ENCODE results near the gene MAPRE2.

MAPRE2 gene

DNA sequence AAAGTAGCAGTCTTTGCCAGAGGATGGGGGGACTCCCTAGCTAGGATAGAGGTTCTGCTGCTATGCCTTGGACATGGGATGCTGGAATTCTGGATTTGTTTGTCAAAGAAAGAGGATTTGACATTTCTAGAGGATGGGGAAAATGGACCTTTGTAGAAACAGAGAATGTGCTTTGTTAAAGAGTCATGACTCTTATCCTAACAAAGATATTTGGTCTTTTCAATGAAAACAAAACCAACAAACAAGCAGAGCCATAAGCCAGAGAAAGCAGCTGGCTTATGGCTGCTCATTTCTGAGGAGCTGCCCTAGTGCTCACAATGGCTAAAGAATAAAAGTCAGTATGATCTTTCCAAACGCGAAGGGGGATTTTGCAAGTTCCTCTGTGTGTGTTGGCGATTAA lies 40.8 kb upstream of the MAPRE2 start:
- TF ChIP-seq, protein P1, sequence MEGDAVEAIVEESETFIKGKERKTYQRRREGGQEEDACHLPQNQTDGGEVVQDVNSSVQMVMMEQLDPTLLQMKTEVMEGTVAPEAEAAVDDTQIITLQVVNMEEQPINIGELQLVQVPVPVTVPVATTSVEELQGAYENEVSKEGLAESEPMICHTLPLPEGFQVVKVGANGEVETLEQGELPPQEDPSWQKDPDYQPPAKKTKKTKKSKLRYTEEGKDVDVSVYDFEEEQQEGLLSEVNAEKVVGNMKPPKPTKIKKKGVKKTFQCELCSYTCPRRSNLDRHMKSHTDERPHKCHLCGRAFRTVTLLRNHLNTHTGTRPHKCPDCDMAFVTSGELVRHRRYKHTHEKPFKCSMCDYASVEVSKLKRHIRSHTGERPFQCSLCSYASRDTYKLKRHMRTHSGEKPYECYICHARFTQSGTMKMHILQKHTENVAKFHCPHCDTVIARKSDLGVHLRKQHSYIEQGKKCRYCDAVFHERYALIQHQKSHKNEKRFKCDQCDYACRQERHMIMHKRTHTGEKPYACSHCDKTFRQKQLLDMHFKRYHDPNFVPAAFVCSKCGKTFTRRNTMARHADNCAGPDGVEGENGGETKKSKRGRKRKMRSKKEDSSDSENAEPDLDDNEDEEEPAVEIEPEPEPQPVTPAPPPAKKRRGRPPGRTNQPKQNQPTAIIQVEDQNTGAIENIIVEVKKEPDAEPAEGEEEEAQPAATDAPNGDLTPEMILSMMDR (IDR thresholded peaks at IDR 0.05; ENCODE audit: borderline replicate concordance, control extremely low read depth, extremely low read depth, insufficient read depth, missing control alignments): no peak
- no peak for DNase-seq (ENCODE audit: low spot score)
- in situ Hi-C loops (cut with MboI; ENCODE audit: low sequenced_read_pairs, unreplicated experiment): loop anchor here (10.0 kb wide), 2 partner anchors 144 to 354 kb away; no protein-coding TSS in a partner anchor

GRCh38 chr18:35002120-35002519 lies 39.1 kb upstream of the MAPRE2 start:
- in situ Hi-C loops (cut with MboI; ENCODE audit: low sequenced_read_pairs, unreplicated experiment): loop anchor here (10.0 kb wide), 2 partner anchors 143 to 353 kb away; no protein-coding TSS in a partner anchor
- TF ChIP-seq, protein P1 (IDR thresholded peaks at IDR 0.05; ENCODE audit: borderline replicate concordance, control extremely low read depth, extremely low read depth, insufficient read depth, missing control alignments): no peak
- no peak for DNase-seq (ENCODE audit: low spot score)

DNA sequence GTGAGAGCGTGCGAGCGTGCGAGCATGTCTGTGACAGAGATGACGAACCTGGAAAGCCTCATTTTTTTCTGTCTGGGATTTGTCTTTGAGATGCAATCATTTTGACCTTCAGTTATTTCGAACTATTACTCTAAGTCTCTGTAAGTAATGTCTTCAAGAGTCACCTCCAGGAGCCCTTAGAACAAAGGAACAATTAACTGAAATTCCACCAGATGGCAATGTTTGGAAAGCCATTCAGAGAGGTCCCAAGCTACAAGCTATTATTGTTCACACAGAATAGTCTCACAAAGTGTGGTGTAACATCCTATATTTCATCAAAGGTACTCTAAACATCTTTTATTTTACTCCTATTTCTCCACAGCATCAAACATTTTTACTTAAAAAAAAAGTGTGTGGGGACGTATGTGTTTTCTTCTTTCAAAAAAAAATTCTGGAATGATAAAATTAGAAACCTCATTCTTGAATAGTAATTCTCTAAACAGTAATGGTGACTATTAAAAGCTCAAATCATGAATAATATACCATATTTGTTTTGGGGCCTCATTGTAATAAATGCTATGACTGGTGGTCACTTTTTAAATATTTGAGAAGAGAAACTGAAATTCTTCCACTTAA lies 35.1 kb upstream of the MAPRE2 start:
- in situ Hi-C loops (cut with MboI; ENCODE audit: low sequenced_read_pairs, unreplicated experiment): loop anchor here (10.0 kb wide), 2 partner anchors 139 to 349 kb away; no protein-coding TSS in a partner anchor
- TF ChIP-seq, protein P1 (IDR thresholded peaks at IDR 0.05; ENCODE audit: borderline replicate concordance, control extremely low read depth, extremely low read depth, insufficient read depth, missing control alignments): peak; percentile 29
- peak; percentile 67 for DNase-seq (ENCODE audit: low spot score)

GRCh38 chr18:35010156-35010555 lies 31.1 kb upstream of the MAPRE2 start:
- DNase-seq (ENCODE audit: low spot score): no peak
- in situ Hi-C loops (cut with MboI; ENCODE audit: low sequenced_read_pairs, unreplicated experiment): no loop called here
- TF ChIP-seq, protein P1 (IDR thresholded peaks at IDR 0.05; ENCODE audit: borderline replicate concordance, control extremely low read depth, extremely low read depth, insufficient read depth, missing control alignments): no peak

- DNase-seq (ENCODE audit: low spot score): no peak
- in situ Hi-C loops (cut with MboI; ENCODE audit: low sequenced_read_pairs, unreplicated experiment): no loop called here
These were observed 30.2 kb upstream of the MAPRE2 start for GRCh38 chr18:35010993-35011392.

DNA sequence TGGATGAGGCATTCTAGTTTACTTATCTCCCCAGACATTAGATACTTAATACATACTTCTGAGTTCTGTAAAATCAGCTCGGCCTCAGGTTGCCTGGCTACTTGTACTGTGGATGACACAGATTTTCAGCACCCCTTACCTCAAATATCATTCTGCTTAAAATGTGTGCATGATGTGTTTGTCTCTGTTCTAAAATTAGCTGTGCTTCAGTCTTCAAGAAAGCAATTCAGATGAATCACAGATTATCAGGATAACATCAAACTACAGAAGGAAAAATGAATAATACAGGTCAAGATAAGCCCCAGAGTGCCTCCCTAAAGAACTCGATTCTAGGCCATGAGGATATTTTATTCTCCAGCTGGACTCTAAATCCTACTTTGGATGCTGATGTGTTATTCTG lies 21.3 kb upstream of the MAPRE2 start:
- in situ Hi-C loops (cut with MboI; ENCODE audit: low sequenced_read_pairs, unreplicated experiment): no loop called here
- no peak for DNase-seq (ENCODE audit: low spot score)
- TF ChIP-seq, protein P1 (IDR thresholded peaks at IDR 0.05; ENCODE audit: borderline replicate concordance, control extremely low read depth, extremely low read depth, insufficient read depth, missing control alignments): no peak

More at GRCh38 chr18:35010993-35011392, 30.2 kb upstream of the MAPRE2 start:
- TF ChIP-seq, protein P1 (IDR thresholded peaks at IDR 0.05; ENCODE audit: borderline replicate concordance, control extremely low read depth, extremely low read depth, insufficient read depth, missing control alignments): no peak
